Nephron (organoid): ENCODE results near the gene RUFY4.
"Not testable (repeated sequence)": the region's sequence is repeated elsewhere in the genome, so short reads cannot be mapped to it uniquely, and the experiment has no call there.

Experiments
- H3K27ac Mint-ChIP-seq, 3 experiments: 2 replicates each; pipeline ENCODE4 v1.8.0; 2020; ENCODE audit warnings: mixed read lengths in 3 of 3, mild to moderate bottlenecking in 2 of 3, moderate library complexity in 1 of 3
- H3K27me3 Mint-ChIP-seq: 2 replicates; pipeline ENCODE4 v1.8.0; 2021; ENCODE audit warnings: low read depth, mild to moderate bottlenecking, moderate library complexity, mixed read lengths
- H3K36me3 Mint-ChIP-seq: 2 replicates; pipeline ENCODE4 v1.8.0; 2020; ENCODE audit warnings: low read depth, mixed read lengths
- H3K4me1 Mint-ChIP-seq: 2 replicates; pipeline ENCODE4 v1.8.0; 2020; ENCODE audit warnings: mixed read lengths
- H3K4me3 Mint-ChIP-seq, 3 experiments: 2 replicates each; pipeline ENCODE4 v1.8.0; 2020; ENCODE audit warnings: mild to moderate bottlenecking in 3 of 3, mixed read lengths in 3 of 3, moderate library complexity in 2 of 3
- H3K9me3 Mint-ChIP-seq: 2 replicates; pipeline ENCODE4 v1.8.0; 2020; ENCODE audit warnings: mixed read lengths
- CTCF ChIP-seq, 3 experiments: fragments of 200-600 bp; sonication (generic); IDR thresholded peaks; one replicate each; pipeline ENCODE4 v1.5.0; 2021; ENCODE audit warnings: antibody characterized with exemption in 3 of 3; ENCODE audit not compliant: unreplicated experiment in 3 of 3

The RUFY4 gene

GRCh38 chr2:218039171-218039570 lies 29.9 kb upstream of the RUFY4 start:
- Mint-ChIP-seq H3K9me3 (peaks cover 8% of the 10 kb centered on the region), H3K4me3 (no peak overlapping the region), H3K27ac (no peak overlapping the region), H3K27me3 (peaks cover 55% of the 10 kb centered on the region), H3K36me3 (no peaks in the 10 kb centered on the region), H3K4me1 (no peaks in the 10 kb centered on the region)
- TF ChIP-seq CTCF (IDR thresholded peaks at IDR 0.05; ENCODE audit: unreplicated experiment in 3 of 3): no peak

DNA sequence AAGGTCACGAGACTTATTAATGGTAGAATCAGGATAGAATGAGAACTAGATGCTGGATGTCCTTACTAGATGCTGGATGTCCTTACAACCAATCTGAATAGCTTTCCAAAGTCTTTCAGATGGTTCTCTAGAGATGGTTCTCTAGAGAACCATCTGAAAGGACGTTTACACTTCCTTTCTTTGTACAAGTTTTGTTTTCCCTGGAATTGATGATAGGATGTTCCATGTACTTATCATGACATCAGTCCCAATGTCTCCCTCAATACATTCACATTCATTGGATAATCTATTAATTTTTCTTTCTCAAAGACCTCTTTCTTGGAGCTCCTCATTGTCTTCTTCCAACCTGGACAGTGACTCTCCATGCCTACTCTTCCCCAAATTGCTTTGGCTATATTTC lies 28.2 kb upstream of the RUFY4 start:
- Mint-ChIP-seq H3K9me3 (peaks cover 11% of the 10 kb centered on the region), H3K36me3 (no peaks in the 10 kb centered on the region), H3K27ac (no peak overlapping the region), H3K4me1 (no peaks in the 10 kb centered on the region), H3K27me3 (peaks cover 51% of the 10 kb centered on the region), H3K4me3 (no peak overlapping the region)
- no peak for TF ChIP-seq CTCF (IDR thresholded peaks at IDR 0.05; ENCODE audit: unreplicated experiment in 3 of 3)

DNA sequence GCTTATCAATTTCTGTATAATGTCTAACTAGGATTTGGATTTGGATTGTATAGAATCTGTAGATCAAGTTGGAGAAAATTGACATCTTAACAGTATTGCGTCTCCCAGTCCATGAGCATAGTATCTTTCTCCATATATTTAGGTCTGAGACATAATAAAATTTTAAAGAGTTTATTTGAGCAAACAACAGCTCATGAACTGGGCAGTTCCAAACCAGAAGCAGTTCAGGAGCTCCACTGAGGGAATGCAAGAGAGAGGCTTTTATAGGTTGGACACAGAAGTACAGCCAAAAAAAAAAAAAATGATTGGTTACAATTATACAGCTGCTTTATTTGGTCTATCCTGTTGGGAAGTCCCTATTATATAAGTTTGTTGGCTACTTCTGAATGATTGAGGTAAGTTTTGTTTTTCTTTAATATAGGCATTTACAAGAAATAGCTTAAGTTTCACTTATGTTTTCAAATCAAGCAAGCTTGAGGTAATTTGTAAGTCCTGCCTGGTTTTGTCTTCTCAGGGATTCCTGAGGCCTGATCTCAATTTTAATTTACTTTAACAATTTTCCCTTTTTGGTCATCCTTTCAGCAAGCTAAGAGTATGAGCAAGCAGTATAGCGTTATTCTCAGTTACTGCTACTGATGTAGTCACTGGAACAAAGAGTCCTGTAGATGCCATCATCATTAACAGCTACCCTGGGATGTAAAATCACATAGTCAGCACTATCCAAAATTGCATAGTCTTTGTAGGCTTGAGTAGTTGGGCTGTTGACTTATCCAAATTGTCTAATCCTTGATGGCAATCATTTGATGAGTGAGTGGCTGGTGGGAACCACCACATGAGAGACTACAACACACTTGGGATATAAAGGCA lies 27.5 kb upstream of the RUFY4 start:
- peaks cover 45% of the 10 kb centered on the region for H3K27me3 Mint-ChIP-seq
- H3K4me1 Mint-ChIP-seq: no peaks in the 10 kb centered on the region
- TF ChIP-seq CTCF (IDR thresholded peaks at IDR 0.05; ENCODE audit: unreplicated experiment in 3 of 3): no peak
- no peaks in the 10 kb centered on the region for H3K36me3 Mint-ChIP-seq
- no peak overlapping the region for H3K4me3 Mint-ChIP-seq
- H3K27ac Mint-ChIP-seq: no peak overlapping the region
- peaks cover 11% of the 10 kb centered on the region for H3K9me3 Mint-ChIP-seq

- no peaks in the 10 kb centered on the region for H3K36me3 Mint-ChIP-seq
- no peak overlapping the region for H3K27ac Mint-ChIP-seq
- no peak overlapping the region for H3K4me3 Mint-ChIP-seq
- no peak for TF ChIP-seq CTCF (IDR thresholded peaks at IDR 0.05; ENCODE audit: unreplicated experiment in 3 of 3)
- H3K4me1 Mint-ChIP-seq: no peaks in the 10 kb centered on the region
- H3K27me3 Mint-ChIP-seq: peaks cover 30% of the 10 kb centered on the region
- peaks cover 11% of the 10 kb centered on the region for H3K9me3 Mint-ChIP-seq
These were observed 26.0 kb upstream of the RUFY4 start for GRCh38 chr2:218043100-218043499.

DNA sequence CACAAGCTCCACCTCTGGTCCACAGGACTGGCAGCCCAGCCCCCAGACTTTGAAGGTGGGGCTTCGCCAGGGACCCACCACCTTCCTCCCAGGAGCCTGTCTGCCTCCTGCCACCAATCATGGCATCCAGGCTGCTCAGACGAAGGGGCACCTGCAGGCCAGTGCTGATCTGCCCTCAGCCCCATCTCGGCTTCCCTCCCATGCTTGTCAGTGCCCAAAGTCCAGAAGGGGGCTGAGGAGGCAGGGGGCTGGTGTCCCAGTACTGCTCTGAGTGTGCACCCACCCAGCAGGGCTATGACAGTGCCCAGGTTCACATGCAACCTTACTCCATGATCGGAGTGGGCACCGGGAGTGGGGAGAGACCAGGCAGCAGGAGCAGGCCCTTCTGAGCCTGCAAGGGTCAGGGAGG lies 25.3 kb upstream of the RUFY4 start:
- Mint-ChIP-seq H3K36me3 (no peaks in the 10 kb centered on the region), H3K27ac (no peak overlapping the region), H3K27me3 (peaks cover 27% of the 10 kb centered on the region), H3K9me3 (peaks cover 11% of the 10 kb centered on the region), H3K4me3 (no peak overlapping the region), H3K4me1 (no peaks in the 10 kb centered on the region)
- no peak for TF ChIP-seq CTCF (IDR thresholded peaks at IDR 0.05; ENCODE audit: unreplicated experiment in 3 of 3)

GRCh38 chr2:218044599-218044998 lies 24.5 kb upstream of the RUFY4 start:
- not testable (repeated sequence) for H3K27ac Mint-ChIP-seq, H3K4me3 Mint-ChIP-seq, H3K4me1 Mint-ChIP-seq, H3K36me3 Mint-ChIP-seq
- peaks cover 11% of the 10 kb centered on the region for H3K9me3 Mint-ChIP-seq
- H3K27me3 Mint-ChIP-seq: peaks cover 18% of the 10 kb centered on the region
